GM18508 (cell line): ENCODE measurements around the gene RHOJ.
"Not testable (repeated sequence)": the region's sequence is repeated elsewhere in the genome, so short reads cannot be mapped to it uniquely, and the experiment has no call there.

ENCODE experiments used
- ATAC-seq: cut with Tn5 transposase; IDR thresholded peaks from one replicate; pipeline ENCODE4 v1.9.1; 2021; ENCODE audit warnings: moderate number of reproducible peaks; ENCODE audit not compliant: insufficient read depth, unreplicated experiment

Gene RHOJ

GRCh38 chr14:63204407-63205043, at the start of gene RHOJ:
TSS of gene RHOJ (plus strand) at chr14:63204443. CDS start at chr14:63204870, 427 bp downstream.
- no peak for ATAC-seq

- ATAC-seq: no peak
Measured at GRCh38 chr14:63155511-63156185, 48.6 kb upstream of the RHOJ start.

GRCh38 chr14:63157195-63157594, 47.0 kb upstream of the RHOJ start:
- no peak for ATAC-seq

- ATAC-seq: no peak
Measured at GRCh38 chr14:63163306-63163705, 40.9 kb upstream of the RHOJ start.

- no peak for ATAC-seq
Measured at GRCh38 chr14:63164108-63164683, 40.0 kb upstream of the RHOJ start.

- ATAC-seq: not testable (repeated sequence)
Measured at GRCh38 chr14:63165267-63165666, 39.0 kb upstream of the RHOJ start.

- no peak for ATAC-seq
Measured at GRCh38 chr14:63167044-63167443, 37.2 kb upstream of the RHOJ start.

GRCh38 chr14:63174760-63175191, 29.5 kb upstream of the RHOJ start:
- ATAC-seq: no peak

GRCh38 chr14:63175531-63175930, 28.7 kb upstream of the RHOJ start:
- ATAC-seq: no peak

- ATAC-seq: no peak
Measured at GRCh38 chr14:63178912-63179311, 25.3 kb upstream of the RHOJ start.

- ATAC-seq: no peak
Measured at GRCh38 chr14:63179383-63179782, 24.9 kb upstream of the RHOJ start.

- no peak for ATAC-seq
Measured at GRCh38 chr14:63180011-63180410, 24.2 kb upstream of the RHOJ start.

- ATAC-seq: no peak
Measured at GRCh38 chr14:63182968-63183367, 21.3 kb upstream of the RHOJ start.

- ATAC-seq: no peak
Measured at GRCh38 chr14:63186453-63186852, 17.8 kb upstream of the RHOJ start.

- ATAC-seq: no peak
Measured at GRCh38 chr14:63191211-63191610, 13.0 kb upstream of the RHOJ start.

GRCh38 chr14:63192085-63192484, 12.2 kb upstream of the RHOJ start:
- no peak for ATAC-seq

- no peak for ATAC-seq
Measured at GRCh38 chr14:63193236-63193635, 11.0 kb upstream of the RHOJ start.

- no peak for ATAC-seq
Measured at GRCh38 chr14:63200035-63200740, 4.1 kb upstream of the RHOJ start.

- ATAC-seq: no peak
Measured at GRCh38 chr14:63200767-63201166, 3.5 kb upstream of the RHOJ start.

GRCh38 chr14:63203015-63203414, 1.2 kb upstream of the RHOJ start:
- ATAC-seq: no peak
